Mesenteric fat pad (tissue), 1 donor: Measurements from ENCODE around the gene ADH5. TPM values are rescaled to one million over a fixed set of nuclear protein-coding genes. Genes with fewer than 3 reads are reported as not detected.
"Not testable (repeated sequence)": the region's sequence is repeated elsewhere in the genome, so short reads cannot be mapped to it uniquely, and the experiment has no call there.

Experiments used
- DNase-seq: peaks from one replicate; pipeline ENCODE4 v3.0.0-alpha.2; 2020; ENCODE audit warnings: low spot score
- total RNA-seq: library from RNA; stranded (reverse); fragmentation: NEBNext Ultra II Directional; extraction: Animal tissue kit (Norgen Biotek cat#: 25700); gene quantifications from one replicate; pipeline ENCODE4 v1.2.1, GENCODE V29; 2021
- donor health status: DM: yes; HTN: yes; CAD: no.

Gene ADH5
- total RNA-seq, 1 donor from 2014 or later, result 296 TPM

DNA sequence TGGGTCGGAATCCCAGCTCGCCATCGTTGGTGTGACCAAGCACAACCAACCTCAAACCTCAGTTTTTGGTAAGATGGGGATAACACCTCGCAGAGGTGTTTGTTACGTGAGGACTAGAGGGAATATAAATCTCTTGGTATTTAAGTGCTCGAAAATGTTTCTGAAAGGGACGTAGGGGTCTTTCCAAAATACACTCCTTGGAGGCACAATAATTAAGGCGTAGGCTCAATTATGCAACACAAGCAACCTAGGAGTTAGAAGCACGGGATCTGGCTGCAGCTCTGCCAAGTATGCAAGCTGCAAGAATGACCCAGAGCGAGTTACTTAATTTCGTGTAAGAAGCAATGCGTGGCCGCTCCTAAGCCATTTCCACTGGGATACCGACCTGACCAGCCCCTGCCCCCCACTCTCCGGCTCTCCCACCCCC is 552 bp downstream of the ADH5 start:
- DNase-seq, result no peak

DNA sequence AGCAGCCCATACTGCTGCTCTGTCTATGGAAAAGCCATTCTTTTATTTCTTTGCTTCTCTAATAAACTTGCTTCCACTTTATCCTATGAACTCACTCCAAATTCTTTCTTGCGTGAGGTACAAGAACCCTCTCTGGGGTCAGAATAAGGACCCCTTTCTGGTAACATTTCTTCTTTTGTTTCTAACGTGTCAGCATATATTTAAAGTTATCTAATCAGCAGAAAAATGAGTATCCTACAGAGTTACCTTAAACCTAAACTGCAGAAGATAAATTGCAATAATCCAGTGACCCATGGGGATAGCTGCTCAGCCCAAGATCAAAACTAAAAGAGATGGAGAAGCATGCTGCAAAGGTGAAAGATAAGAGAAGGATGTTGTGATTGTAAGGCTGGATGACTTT is 4.0 kb downstream of the ADH5 start:
- no peak for DNase-seq

DNA sequence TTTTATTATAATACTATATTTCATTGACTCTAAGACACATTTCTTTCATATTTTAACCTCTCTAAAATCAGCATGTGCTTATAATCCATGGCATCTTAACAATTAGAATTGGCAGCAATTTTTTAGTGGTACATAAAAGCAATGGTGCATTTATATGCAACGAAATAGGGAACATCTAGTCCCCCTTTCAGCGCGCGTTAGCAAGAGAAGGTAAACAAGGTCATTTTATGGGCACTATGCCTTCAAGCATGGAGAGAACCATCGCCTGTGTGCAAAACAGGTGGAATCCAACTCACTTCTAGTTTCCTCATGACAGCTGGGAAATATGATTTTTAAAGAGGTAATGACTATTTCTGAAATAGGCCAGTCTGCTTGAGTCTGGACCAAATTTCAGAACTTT is 6.4 kb downstream of the ADH5 start:
- no peak for DNase-seq

DNA sequence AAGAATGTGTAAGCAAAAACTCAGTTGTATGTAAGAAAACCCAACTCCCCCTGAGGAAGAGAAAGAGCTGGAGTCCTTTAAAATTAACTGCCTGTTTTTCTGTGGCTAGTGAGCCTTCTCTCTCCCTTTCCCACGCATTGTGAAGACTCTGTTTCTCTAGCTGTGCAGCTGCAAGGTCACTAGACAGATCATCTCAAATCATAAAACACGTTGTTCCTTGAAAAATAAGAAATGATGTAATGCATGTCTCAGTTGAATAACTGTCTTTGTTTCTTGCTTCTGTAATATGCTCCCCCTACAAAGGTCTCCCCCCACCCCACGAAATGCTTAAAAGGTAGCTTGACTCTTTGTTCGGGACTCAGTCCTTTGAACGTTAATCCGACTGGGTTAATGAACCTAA is 7.7 kb downstream of the ADH5 start:
- DNase-seq, result not testable (repeated sequence)

DNA sequence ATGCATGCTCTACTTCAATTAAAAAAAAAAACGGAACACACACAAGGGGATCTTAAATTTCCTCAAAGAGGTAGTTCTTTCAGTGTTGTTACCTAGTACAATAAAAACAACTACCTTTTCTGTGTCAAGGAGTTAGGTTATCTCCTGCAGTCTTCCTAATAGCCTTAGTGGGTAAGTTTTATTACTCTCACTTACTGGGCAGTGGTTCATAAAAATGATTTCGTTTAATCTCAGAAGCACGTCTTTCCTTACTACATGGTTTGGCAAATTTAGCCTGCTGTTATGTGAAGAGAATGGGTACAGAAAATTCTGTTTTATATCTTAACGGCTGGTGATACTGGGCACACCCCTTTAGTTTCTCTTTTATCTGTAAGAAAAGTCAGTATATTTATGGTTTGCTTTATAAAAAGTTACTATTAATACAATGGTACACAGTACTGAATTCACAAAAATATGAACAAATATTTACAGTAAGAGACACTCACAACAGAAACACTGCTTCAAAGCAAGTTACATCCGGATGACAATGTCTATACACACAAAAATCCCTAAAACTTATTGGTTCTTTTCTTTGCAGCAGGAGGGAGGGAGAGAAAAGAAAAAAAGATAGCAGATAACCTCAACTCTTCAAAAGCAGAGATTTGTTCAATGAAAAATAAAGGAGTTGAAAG is 8.8 kb downstream of the ADH5 start:
- no peak for DNase-seq

DNA sequence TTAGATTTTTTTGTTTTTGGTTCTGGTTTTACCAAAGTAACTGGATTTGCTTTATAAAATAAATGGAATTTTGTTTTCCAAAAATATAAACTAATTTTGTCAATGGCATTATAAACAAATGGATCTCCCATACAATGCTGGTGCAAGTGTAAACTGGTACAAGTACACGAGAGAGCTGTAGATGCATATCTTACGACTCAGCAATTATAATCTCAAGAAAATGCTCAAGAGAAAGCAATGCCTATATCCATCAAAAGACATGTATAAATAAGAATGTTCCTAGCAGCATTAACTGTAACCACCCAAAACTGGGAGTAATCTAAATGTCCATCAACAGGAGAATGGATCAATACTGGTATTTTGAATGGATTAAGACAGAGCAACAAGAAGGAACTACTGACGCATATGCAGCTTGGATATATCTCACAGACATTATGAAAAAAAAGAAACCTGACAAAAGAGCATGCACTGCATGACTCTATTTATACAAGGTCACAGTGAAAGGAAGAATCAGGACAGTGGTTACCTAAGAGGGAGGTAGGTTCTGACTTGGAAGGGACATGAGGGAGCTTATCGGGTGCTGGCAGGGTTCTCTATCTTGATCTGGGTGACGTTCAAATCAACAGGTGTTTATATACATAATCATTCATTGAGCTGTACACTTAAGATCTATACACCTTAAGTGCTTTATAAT is 9.5 kb downstream of the ADH5 start:
- DNase-seq, result no peak

DNA sequence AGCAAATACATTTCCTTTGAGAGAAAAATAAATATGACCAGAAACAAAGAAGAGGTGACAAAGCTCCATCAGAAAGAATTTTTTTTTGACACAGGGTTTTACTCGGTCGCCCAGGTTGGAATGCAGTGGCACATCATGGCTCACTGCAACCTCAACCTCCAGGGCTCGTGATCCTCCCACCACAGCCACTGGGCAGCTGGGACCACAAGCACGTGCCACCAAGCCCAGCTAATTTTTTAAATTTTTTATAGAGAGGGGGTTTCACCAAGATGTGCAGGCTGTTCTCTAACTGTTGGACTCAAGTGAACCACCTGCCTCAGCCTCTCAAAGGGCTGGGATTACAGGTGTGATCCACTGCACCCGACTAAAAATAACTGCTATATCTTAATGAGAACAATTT is 10.3 kb downstream of the ADH5 start:
- no peak for DNase-seq

DNA sequence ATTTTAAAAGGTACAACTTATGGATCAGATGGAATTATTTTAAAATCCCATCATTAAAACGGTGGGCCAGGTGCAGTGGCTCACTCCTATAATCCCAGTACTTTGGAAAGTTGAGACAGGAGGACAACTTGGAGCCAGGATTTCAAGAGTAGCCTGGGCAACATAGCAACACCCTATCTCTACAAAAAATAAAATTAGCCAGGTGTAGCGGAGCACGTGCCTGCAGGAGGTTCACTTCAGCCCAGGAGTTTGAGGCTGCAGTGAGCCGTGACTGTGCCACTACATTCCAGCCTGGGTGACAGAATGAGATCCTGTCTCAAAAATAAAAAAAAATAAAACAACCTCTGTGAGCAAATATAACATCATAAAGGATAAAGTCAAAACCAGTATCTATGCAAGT is 11.4 kb downstream of the ADH5 start:
- no peak for DNase-seq

DNA sequence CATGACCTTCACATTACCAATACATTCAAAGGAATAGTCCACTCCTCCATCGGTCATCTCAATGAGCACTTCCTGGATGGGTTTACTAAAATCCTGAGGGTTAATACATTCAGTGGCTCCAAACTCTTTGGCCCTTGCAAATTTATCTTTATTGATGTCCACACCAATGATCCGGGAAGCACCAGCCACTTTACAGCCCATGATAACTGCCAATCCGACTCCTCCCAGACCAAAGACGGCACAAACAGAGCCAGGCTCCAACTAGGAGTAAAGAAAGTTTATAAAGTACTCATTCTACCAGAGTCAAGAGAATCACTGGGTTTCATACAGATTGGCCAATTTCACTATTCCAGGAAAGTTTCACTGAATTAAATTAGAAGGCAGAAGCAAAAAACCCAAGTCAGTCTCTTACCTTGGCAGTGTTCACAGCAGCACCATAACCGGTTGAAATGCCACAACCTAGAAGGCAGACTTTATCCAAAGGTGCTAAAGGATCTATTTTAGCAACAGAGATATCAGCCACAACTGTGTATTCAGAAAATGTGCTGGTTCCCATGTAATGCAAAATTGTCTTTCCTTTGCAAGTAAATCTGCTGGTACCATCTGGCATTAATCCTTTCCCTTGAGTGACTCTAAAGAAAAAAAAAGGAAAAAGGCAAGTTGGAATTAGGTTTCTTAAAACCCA is 12.2 kb downstream of the ADH5 start:
- no peak for DNase-seq

DNA sequence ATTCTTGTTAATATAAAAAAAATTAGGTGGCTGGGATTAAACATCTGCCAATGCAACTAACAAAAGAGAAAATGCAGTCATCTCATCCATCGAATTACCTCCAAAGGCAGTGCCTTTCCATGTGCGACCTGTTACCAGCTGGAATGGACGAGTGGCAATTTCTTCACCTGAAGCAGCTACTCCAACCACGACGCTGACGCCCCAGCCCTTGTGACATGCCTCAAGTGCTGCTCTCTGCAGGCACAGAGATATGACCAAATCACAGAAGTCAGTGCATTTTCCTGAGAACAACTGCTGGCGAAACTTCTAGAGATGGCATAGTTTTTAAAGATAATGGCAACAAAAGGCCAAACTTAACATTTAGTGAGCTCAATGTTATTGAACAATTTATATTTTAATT is 13.8 kb downstream of the ADH5 start:
- DNase-seq, result no peak

DNA sequence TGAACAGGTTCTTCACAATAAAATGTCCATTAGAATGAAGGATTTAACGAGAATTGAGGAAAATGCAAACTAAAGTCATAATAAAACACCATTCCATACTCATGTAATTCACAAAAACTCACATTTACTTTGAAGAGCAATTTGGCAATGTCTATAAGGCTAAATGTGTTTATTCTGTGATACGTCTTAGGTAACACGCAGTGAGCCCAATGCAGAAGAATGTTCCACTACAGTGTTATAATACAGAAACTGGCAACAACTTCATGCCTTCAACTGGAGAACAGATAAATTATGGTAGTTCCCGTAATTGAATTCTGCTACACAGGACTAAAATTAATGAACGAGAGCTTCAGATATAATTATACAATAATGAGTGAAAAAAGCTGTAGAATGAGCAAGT is 17.4 kb downstream of the ADH5 start:
- no peak for DNase-seq

DNA sequence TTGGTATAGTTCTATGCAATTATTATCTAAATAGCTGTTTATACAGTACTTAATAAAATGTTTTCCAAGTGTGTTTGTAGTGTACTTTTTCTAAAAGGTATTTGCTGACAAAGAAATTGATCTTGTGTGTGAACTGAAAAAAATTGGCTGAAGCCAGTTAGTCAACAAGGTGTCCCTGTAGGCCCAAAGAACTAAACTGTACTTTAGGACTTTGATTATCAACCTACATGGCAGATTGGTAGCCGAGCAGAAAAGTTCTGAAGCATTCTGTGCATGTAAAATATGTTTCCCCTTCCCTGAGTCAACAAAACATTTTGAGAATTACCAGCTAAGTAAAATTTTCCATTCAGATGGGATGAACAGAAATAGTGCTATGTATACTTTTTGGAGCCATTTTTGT is 21.0 kb downstream of the ADH5 start:
- no peak for DNase-seq

DNA sequence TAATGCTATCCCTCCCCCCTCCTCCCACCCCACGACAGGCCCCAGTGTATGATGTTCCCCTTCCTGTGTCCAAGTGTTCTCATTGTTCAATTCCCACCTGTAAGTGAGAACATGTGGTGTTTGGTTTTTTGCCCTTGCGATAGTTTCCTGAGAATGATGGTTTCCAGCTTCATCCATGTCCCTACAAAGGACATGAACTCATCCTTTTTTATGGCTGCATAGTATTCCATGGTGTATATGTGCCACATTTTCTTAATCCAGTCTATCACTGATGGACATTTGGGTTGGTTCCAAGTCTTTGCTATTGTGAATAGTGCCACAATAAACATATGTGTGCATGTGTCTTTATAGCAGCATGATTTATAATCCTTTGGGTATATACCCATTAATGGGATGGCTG is 23.1 kb downstream of the ADH5 start:
- DNase-seq, result not testable (repeated sequence)

DNA sequence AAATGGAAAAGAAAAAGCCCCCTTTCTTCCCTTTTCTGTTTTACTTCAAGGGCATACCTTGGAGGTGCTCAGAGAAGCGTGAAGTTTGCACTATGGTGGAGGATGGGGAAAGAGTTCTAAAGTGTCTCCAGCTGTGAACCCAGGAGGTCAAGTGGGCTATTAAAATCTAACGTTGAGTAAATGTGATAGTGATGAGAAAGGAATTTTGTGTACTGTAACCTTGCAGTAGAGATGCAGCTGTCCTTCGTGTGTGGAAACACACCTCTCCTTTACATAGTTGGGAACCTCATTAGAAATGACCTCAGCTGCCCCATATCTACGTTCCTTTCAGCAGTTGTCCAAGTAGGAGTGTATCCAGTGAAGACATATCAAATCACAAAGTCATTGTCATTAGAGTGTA is 26.5 kb downstream of the ADH5 start:
- no peak for DNase-seq

DNA sequence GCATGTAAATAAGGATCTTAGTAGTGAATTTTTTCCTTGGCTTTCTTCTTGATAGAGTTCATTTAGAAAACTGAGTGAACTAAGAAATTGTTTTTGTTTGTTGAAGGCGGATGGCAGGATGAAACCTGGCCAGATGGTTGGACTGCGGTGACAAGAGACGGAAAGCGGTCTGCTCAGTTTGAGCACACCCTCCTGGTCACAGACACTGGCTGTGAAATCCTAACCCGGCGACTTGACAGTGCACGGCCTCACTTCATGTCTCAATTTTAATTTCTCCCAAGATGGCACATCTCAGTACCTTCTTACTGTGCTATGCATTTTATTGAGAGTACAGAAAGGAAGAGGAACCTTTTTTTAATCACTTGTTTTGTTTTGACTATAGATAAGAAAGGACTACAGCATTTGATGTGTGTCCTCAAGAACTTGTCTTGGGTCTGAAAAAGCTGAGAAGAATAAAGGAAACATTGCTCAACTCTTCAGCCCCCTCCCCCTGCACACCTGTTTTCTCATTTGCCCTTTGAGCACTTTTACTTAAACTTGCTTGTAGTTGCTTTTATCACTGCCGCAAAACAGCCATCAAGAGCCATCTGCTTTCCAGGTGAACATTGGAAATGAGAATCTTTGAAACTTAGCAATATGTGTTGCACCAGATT is 27.4 kb downstream of the ADH5 start:
- no peak for DNase-seq

DNA sequence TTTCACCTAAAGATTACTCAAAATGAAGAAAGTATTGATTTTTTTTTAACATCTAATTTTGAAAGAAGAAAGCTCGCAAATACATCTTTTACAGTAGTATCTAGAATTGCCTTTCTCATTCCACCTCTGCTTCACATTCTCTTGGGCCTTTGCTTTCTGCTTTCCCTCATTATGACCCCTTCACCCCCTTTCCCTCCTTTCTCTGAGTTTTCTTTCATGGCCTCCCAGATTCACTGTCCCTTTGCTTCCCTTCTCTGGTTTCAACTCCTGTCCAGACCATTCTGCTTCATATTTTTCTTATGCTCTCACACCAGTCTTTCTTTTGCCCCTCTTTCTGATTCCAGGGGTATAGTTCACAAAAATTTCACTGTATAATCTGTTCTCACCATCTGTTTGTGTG is 29.0 kb downstream of the ADH5 start:
- no peak for DNase-seq

DNA sequence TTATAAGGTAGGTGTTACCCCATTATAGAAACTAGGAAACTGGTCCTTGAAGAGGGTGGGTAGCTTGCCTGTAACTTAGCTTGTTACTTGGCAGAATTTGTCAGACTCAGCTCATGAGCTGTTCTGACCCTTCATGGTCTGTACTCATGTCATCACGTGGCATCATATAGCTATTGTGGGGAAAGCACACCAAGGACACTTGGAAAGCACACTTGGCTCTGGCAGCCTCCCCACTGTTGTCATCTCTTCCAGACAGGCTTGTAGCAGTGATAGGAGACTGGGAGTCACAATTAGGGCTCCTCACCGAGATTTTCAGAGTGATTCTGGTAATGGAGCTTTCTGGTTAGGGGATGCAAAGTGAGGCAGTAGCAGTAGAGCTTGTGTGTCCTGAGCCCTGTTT is 30.4 kb downstream of the ADH5 start:
- DNase-seq, result no peak

DNA sequence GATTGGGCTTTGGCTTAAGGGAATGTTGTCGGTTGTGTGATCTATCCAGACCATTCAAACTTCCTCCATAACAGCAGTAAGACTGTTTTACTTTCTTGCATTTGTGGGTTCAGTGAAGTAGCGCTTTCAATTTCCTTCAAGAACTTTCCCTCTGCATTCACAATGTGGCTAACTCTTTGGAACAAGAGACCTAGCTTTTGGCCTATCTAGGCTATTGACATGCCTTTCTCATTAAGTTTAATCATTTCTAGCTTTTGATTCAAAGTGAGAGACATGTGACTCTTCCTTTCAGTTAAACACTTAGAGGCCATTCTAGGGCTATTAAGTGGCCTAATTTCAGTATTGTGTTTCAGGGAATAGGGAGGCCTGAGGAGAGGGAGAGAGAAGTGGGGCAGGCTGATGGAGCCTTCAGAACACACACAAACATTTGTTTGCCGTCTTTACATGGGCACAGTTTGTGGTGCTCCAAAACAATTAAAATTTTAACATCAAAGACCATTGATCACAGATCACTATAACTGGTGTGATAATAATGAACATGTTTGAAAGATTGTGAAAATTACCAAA is 34.1 kb downstream of the ADH5 start:
- no peak for DNase-seq

DNA sequence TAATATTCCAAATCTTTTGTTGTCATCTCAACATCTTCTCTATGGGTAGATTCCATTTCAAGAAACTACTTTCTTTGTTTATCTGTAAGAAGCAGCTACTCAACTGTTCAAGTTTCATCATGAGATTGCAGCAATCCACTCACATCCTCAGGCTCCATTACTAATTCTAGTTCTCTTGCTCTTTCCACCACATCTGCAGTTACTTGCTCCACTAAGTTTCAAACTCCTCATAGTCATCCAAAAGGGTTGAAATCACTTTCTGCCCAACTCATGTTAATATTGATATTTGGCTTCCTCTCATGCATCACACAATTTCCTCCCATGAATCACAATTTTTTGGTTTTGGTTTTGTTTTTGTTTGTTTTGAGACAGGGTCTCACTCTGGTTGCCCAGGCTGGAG is 35.7 kb downstream of the ADH5 start:
- no peak for DNase-seq

DNA sequence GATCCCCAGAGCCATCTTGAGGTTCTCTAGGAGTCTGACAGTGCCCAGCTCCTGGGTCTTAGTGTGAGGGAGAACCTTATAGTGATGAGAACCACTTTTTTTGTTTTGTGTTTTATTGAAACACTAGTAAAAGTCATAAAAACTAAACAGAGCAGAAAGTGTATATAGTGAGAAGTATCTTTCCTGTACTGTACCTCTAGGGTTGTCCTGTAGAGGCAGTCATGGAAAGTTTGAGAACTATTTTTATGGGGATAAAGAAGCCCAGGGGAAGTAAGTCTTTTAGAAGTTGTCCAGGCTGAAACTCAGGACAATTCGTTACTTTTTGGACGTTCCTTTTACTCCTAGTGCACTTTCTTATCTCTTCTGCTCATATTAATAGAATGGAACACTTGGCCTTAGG is 40.9 kb downstream of the ADH5 start:
- DNase-seq, result no peak

DNA sequence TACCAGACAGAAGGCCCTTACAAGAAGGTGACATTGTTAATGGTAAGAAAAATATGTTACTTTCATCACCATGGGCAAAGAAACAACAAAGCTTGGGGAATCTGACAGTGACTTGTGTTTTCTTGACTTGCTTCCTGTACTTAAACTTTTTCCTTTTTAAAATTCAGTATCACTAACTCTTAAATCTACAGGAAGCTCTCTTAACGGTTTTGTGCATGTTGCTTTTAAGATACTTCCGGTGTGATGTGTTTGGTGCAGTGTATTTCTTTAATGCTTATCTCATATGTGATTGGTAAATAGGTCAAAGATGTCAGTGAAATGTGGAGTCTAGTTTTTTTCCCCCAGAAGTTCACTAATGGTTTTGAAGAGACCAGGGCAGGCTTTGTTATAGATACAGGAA is 45.2 kb downstream of the ADH5 start:
- DNase-seq, result no peak

DNA sequence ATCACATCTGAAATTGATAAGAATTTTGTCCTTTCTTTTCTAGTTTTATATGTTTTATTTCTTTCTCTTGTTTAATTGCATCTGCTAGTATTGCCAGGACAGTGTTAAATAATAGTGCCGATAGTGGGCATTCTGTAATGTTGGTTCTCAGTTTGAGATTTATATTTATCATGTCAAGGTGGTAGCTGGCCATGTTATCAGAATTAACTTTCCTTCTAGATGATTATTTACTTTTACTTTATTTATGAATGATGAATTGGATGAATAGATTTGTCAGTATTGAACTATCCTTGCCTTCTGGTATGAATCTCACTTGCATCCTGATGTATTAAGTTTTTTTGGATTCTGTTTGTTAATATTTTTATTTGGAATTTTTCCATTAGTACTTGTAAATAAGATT is 50.4 kb downstream of the ADH5 start:
- no peak for DNase-seq
